ENCODE results near the gene CA10.

DNA sequence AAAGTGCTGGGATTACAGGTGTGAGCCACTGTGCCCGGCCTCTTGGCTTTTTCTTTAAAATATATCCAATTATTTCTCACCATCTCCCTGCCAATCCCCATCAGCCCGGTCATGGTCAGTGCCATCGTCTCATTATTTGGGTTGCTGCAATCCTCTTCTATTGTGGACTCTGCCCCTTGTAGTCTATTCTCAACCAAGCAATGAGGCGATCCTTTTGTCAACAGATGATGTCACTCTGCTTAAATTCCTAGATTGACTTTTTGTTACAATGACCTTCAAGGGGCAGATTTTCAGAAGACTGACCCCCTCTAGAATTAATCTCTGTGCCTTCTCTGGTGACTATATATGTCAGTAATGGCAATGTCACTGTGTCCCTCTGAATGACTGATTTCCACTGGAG lies 513.5 kb downstream of the CA10 start:
- TF ChIP-seq YY1 (IDR thresholded peaks at IDR 0.05; ENCODE audit: insufficient read depth, insufficient read length) (no peak), SUZ12 (IDR thresholded peaks at IDR 0.05; ENCODE audit: extremely low read depth, insufficient read depth, insufficient read length) (no peak), ZNF274 (IDR thresholded peaks at IDR 0.05; ENCODE audit: low read depth, low read length) (no peak)
